PC-9 (cell line): Measurements from ENCODE around the gene GDPD3. TPM values are rescaled to one million over a fixed set of nuclear protein-coding genes. Genes with fewer than 3 reads are reported as not detected.

Experiments
- BruUV-seq: library from RNA; stranded (reverse); fragments of 400-500 nt; replicated peaks from 2 replicates; lab custom pipeline; 2021; lab: Mats Ljungman, UMichigan
- CTCF ChIA-PET: fragments of 300-600 bp; sonication (Branson Sonifier 250); formaldehyde crosslinking; loops from one replicate; lab custom pipeline; 2022; ENCODE audit warnings: antibody characterized with exemption; lab: Charles Lee
- POLR2A ChIA-PET: fragments of 300-600 bp; sonication (Branson Sonifier 250); formaldehyde crosslinking; loops from one replicate; lab custom pipeline; 2022; ENCODE audit warnings: antibody characterized with exemption; ENCODE audit not compliant: unreplicated experiment; lab: Charles Lee
- DNase-seq, 2 experiments: peaks; one replicate each; pipeline versions ENCODE4 v3.0.0 to v3.0.0-alpha.2; 2015 to 2022; ENCODE audit warnings: mixed read lengths in 1 of 2
- H2AFZ ChIP-seq: fragments of 200-600 bp; sonication (generic); 2 replicates; pipeline ENCODE4 v1.8.1; 2017; ENCODE audit warnings: antibody characterized with exemption
- H3F3A ChIP-seq: fragments of 200-600 bp; sonication (generic); 2 replicates; pipeline ENCODE4 v1.8.1; 2017; ENCODE audit warnings: antibody characterized with exemption, mild to moderate bottlenecking, low read depth; ENCODE audit not compliant: insufficient read depth
- H3K27ac ChIP-seq: fragments of 200-600 bp; sonication (generic); 2 replicates; pipeline ENCODE4 v1.6.1; 2016; ENCODE audit warnings: mixed run types
- H3K27me3 ChIP-seq: fragments of 200-600 bp; sonication (generic); 2 replicates; pipeline ENCODE4 v1.6.1; 2016; ENCODE audit warnings: low read depth, mixed run types; ENCODE audit not compliant: insufficient read depth
- H3K36me3 ChIP-seq: fragments of 200-600 bp; sonication (generic); 2 replicates; pipeline ENCODE4 v1.6.1; 2016; ENCODE audit warnings: low read depth, mixed run types
- H3K4me1 ChIP-seq: fragments of 200-600 bp; sonication (generic); replicated peaks from 2 replicates; pipeline ENCODE4 v1.6.1; 2016; ENCODE audit warnings: mixed run types; ENCODE audit not compliant: insufficient read depth
- H3K4me2 ChIP-seq: fragments of 200-600 bp; sonication (generic); 2 replicates; pipeline ENCODE4 v1.6.1; 2017; ENCODE audit warnings: mixed run types
- H3K4me3 ChIP-seq: fragments of 200-600 bp; sonication (generic); 2 replicates; pipeline ENCODE4 v1.6.1; 2016; ENCODE audit warnings: mixed run types
- H3K79me2 ChIP-seq: fragments of 200-600 bp; sonication (generic); 2 replicates; pipeline ENCODE4 v1.6.1; 2017; ENCODE audit warnings: low read depth, mixed run types
- H3K9me2 ChIP-seq: fragments of 200-600 bp; sonication (generic); 2 replicates; pipeline ENCODE4 v1.8.1; 2017; ENCODE audit warnings: mild to moderate bottlenecking; ENCODE audit not compliant: insufficient read depth
- H3K9me3 ChIP-seq: fragments of 200-600 bp; sonication (generic); 2 replicates; pipeline ENCODE4 v1.8.1; 2016; ENCODE audit warnings: low read depth; ENCODE audit not compliant: insufficient read depth
- H4K20me1 ChIP-seq: fragments of 200-600 bp; sonication (generic); 2 replicates; pipeline ENCODE4 v1.8.1; 2017; ENCODE audit not compliant: insufficient read depth
- EZH2 ChIP-seq: fragments of 200-600 bp; sonication (generic); IDR thresholded peaks from 2 replicates; pipeline ENCODE4 v1.8.0; 2017; ENCODE audit warnings: antibody characterized with exemption, low read depth
- intact Hi-C: fragments of 100-400 bp; cut with micrococcal nuclease; formaldehyde crosslinking; loops from one replicate; pipeline ENCODE4 v1.10.0; 2022; ENCODE audit not compliant: unreplicated experiment
- total RNA-seq: library from RNA; stranded (reverse); gene quantifications from 2 replicates; pipeline ENCODE4 v1.2.3, GENCODE V29; 2021
- TF ChIP-seq, protein P1 (sequence below): fragments of 200-600 bp; sonication (generic); conservative IDR thresholded peaks from 2 replicates; pipeline ENCODE4 v1.6.1; 2017; ENCODE audit warnings: mixed run types, antibody characterized with exemption, mild to moderate bottlenecking, moderate library complexity

Gene GDPD3
- total RNA-seq, 1 experiment from 2014 or later = 27.5 TPM

DNA sequence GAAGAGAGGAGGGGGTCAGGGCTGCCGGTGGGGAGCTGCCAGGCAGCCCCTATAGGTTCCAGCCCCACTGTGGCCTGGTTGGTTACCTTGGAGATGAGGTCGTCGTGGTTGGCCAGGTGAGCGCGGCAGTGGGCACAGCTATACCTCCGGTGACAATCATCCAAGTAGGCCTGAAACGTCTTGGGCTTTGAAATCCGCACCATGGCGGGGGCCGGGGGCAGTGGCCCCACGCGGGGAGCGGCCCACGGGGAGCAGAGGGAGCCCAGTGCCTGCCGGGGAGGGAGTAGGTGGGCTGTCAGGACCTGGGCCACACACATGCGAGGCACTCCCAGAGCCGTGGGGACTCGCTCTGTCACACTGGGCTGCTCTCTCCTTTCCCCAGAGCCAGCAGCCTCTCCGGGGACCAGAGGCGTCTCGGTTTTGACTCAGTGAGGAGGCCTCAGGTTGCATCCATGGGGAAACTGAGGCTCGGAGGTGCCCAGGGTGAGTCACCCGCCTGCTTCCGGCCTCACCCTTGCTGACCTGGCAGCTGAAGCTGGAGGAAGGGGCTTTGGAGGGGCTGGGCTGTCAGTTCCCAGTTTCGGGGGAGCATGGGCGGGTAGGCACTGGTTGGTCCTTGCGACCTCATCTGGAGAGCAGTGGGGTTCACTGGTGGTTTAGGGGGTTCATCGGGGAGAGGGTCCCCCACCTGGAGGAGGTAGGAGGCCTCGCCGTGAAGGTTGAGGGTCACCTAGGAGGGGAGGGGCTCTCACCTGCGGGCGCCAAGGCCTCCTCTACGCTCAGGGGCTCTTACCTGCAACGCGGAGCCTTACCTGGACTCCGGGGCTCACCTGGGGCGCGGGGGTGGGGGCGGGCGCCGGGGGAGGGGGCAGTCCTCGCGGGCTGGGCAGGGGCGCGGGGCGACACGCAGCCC lies 17.9 kb downstream of the GDPD3 start:
- Histone ChIP-seq H3K27me3 (no peaks in the 10 kb centered on the region), H3K4me2 (peak overlapping the region; percentile 99), H3K36me3 (no peaks in the 10 kb centered on the region; the same call in 1 of the 2 replicates), H3K27ac (no peak overlapping the region), H3K9me3 (peaks cover 17% of the 10 kb centered on the region), H3K79me2 (0 out of 2 replicates have a peak, but pooled peaks cover 7% of the 10 kb centered on the region), H2AFZ (0 out of 2 replicates have a peak overlapping the region, but pooled peaks have one; percentile 61), H4K20me1 (no peaks in the 10 kb centered on the region), H3K9me2 (no peaks in the 10 kb centered on the region), H3F3A (peaks cover 40% of the 10 kb centered on the region), H3K4me1 (peaks cover 36% of the 10 kb centered on the region), H3K4me3 (peak overlapping the region; percentile 72)
- ChIA-PET CTCF (no interaction called here), POLR2A (no interaction called here)
- intact Hi-C loops = loop anchor here (1.0 to 10.0 kb wide), 2 partner anchors 20 to 559 kb away; partner anchors contain the start of genes FBRS and PRR14
- no peak for DNase-seq
- BruUV-seq = no TSS peak
- TF ChIP-seq, protein P1, sequence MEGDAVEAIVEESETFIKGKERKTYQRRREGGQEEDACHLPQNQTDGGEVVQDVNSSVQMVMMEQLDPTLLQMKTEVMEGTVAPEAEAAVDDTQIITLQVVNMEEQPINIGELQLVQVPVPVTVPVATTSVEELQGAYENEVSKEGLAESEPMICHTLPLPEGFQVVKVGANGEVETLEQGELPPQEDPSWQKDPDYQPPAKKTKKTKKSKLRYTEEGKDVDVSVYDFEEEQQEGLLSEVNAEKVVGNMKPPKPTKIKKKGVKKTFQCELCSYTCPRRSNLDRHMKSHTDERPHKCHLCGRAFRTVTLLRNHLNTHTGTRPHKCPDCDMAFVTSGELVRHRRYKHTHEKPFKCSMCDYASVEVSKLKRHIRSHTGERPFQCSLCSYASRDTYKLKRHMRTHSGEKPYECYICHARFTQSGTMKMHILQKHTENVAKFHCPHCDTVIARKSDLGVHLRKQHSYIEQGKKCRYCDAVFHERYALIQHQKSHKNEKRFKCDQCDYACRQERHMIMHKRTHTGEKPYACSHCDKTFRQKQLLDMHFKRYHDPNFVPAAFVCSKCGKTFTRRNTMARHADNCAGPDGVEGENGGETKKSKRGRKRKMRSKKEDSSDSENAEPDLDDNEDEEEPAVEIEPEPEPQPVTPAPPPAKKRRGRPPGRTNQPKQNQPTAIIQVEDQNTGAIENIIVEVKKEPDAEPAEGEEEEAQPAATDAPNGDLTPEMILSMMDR = no peak
- no peak for TF ChIP-seq EZH2

DNA sequence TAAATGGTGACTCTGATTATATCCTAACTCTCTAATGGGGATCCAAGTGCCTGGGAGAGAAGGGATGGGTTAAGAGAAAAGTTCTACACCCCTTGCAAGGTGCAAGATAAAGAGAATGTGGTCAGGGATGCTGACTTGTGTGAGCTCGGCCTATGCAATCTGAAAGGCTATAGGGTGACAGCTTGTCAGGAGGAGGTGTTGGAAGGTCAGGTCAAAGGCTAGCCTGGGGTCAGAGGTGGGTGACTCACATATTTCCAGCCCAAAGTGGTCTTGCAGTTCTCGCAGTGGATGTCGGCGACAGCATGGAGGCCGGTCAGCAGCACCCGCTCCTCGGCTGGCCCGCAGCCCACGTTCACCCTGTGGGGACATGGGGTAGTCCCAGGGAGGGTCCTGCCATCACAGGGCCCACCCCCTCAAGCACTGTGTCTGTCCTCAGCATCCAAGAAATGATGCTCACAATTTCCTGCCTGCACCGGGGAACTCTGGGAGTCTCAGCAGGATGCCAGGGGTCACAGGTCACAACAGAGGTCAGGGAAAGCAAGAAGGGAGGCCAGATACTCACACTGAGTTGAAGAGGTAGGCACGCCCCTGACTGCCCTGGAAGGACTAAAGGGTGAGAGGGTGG lies 18.7 kb downstream of the GDPD3 start:
- peak overlapping the region; percentile 99; the same call in 1 of the 2 replicates for H3K4me2 ChIP-seq
- TF ChIP-seq EZH2 = no peak
- TF ChIP-seq, protein P1 = no peak
- H3K9me2 ChIP-seq = no peaks in the 10 kb centered on the region
- H3K4me1 ChIP-seq = peaks cover 40% of the 10 kb centered on the region
- H3K27me3 ChIP-seq = no peaks in the 10 kb centered on the region
- ChIA-PET CTCF (no interaction called here), POLR2A (interaction anchor here (0.6 kb wide), 1 partner anchor 313 kb away, joined by 3 read pairs; the partner anchor contains the start of gene ZNF771)
- H3F3A ChIP-seq = peaks cover 42% of the 10 kb centered on the region
- no peaks in the 10 kb centered on the region; the same call in 1 of the 2 replicates for H3K36me3 ChIP-seq
- H3K27ac ChIP-seq = no peak overlapping the region
- peaks cover 17% of the 10 kb centered on the region for H3K9me3 ChIP-seq
- DNase-seq = no peak
- no peaks in the 10 kb centered on the region for H4K20me1 ChIP-seq
- intact Hi-C loops = loop anchor here (5.0 to 10.0 kb wide), 3 partner anchors 263 to 560 kb away; partner anchors contain the start of genes CD2BP2, FBRS and PRR14
- H3K79me2 ChIP-seq = 0 out of 2 replicates have a peak, but pooled peaks cover 7% of the 10 kb centered on the region
- BruUV-seq = no TSS peak
- no peak overlapping the region for H2AFZ ChIP-seq
- no peak overlapping the region; the same call in 1 of the 2 replicates for H3K4me3 ChIP-seq
